Fibroblast of pulmonary artery (primary cell): ENCODE measurements around the gene B3GNT2.
A peak's percentile ranks its signal among the peaks of the same experiment; 100 is the strongest.

Source experiments
- DNase-seq: peaks from one replicate; pipeline ENCODE4 v3.0.0-alpha.2; 2010; ENCODE audit warnings: low read depth
- H3K4me3 ChIP-seq: replicated peaks from 2 replicates; pipeline ENCODE4 v1.5.1; 2011; ENCODE audit warnings: low read depth, mild to moderate bottlenecking, control low read depth, low read length, moderate library complexity
- TF ChIP-seq, protein P1 (sequence below): IDR thresholded peaks from 2 replicates; pipeline ENCODE4 v1.5.1; 2011; ENCODE audit warnings: mild to moderate bottlenecking, control low read depth, low read length, inconsistent platforms; ENCODE audit errors: missing control alignments

The B3GNT2 gene

DNA sequence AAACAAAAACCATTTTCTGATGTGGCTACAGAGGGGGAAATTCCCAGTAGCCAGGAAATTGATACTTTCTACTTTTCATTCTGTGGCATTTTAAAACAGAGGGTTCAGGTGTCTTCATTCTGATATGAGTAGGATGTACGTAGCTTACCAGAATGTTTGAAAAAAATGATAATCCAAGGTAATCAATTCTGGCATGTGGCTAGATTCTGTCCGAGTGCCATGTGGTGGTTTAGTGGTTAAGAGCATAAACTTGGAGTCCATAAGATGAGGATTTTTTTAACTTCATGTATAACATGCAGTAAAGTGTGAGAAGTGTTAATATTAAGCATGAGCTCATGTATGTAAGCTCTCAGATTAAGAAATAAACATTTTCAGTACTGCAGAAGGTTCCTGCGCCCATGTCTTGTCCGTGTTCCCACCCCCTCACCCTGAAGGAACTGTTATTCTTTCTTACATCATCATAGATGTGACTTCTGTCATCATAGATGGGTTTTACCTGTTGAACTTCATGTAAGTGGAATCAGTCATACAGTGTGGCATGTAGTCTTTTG is 4.5 kb downstream of the B3GNT2 start:
- TF ChIP-seq, protein P1, sequence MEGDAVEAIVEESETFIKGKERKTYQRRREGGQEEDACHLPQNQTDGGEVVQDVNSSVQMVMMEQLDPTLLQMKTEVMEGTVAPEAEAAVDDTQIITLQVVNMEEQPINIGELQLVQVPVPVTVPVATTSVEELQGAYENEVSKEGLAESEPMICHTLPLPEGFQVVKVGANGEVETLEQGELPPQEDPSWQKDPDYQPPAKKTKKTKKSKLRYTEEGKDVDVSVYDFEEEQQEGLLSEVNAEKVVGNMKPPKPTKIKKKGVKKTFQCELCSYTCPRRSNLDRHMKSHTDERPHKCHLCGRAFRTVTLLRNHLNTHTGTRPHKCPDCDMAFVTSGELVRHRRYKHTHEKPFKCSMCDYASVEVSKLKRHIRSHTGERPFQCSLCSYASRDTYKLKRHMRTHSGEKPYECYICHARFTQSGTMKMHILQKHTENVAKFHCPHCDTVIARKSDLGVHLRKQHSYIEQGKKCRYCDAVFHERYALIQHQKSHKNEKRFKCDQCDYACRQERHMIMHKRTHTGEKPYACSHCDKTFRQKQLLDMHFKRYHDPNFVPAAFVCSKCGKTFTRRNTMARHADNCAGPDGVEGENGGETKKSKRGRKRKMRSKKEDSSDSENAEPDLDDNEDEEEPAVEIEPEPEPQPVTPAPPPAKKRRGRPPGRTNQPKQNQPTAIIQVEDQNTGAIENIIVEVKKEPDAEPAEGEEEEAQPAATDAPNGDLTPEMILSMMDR = no peak
- H3K4me3 ChIP-seq = no peak overlapping the region
- no peak for DNase-seq

DNA sequence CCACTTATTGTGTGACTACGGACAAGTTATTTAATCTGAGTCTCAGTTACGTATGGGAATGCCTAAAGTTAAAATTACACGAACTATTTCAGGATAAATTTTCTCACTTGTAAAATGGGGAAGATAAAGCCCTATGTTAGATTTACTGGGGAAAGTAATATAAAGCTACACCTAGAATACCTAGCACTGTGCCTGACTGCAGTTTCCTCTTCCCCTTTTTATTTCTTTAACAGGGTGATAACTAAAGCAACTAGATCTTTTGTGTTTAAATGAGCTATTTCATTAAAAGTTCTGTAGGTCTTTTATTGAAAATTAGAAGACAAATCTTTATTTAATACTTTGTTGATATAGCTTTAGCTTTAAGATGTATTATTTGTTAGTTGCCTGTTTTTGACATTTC is 5.0 kb downstream of the B3GNT2 start:
- TF ChIP-seq, protein P1 = no peak
- DNase-seq = no peak
- H3K4me3 ChIP-seq = no peak overlapping the region

DNA sequence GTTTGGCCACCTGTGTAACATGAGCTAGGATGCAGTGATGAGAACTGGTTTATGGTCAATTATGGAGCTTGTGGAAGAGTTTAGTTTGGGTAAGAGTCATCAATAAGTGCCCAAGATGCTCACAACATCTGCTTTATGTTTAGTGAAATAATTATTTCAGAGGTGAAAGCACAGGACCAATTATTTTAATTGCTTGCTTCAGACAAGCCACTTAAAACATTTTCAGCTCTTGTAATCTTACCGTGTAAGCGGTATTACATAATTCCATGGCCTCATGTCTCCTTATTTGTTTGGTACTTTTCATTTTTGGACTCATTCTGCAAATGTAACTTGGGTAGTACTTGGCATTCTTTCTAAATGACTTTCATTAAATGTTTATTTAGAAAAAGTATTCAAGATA is 5.4 kb downstream of the B3GNT2 start:
- H3K4me3 ChIP-seq = no peak overlapping the region
- DNase-seq = peak; percentile 34
- TF ChIP-seq, protein P1 = no peak

DNA sequence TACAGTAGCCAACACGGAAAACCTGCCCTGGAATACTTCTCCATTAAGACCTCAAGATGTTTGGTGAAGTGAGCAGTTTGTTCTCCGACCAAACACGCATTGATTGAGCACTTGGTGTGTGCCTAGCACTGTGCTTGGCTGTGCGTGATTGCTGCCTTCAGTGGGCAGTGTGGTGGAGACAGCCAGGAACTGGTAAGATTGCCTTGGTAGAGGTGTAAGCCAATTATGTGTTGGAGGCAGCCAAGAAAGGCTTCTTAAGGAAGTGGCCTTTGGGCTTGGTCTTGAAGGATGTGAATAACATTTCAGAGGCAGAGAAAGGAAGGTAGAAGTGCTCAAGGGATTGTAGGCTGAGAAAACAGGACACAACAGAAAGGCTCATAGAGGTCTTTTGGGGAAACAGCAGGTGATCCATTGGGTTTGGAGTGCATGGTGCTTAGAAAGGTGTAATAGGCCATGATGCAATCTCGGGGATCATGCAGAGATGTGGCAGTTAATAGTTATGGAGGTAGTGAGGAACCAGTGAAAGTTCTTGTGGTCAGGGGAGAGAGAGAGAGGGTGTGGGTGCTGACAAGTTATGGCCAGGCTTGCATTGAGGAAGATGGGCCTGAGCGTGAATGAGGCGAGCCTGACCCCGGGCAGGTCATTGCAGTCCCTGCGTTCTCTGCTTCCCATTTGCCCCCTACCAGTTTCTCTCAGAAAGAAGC is 6.3 kb downstream of the B3GNT2 start:
- DNase-seq = no peak
- H3K4me3 ChIP-seq = no peak overlapping the region

DNA sequence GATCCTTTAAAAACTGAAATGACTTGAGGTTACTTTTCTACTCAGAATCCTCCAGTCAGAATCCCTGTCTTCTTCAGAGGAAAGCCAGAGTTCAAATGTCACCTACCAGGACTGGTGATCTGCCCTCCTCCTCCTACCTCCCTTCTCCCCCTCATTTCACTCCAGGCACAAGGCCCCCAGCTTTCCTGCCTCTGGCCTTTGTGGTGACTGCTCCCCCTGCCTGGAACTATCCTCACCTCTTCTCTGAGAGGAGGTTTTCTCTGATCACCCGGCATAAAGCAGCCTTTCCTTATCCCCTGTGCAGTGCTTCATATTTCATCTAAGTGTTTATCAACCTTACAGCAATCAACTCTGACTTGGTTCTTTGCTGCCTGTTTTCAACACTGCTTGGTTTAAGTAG is 6.8 kb downstream of the B3GNT2 start:
- no peak for DNase-seq
- H3K4me3 ChIP-seq = no peak overlapping the region
- TF ChIP-seq, protein P1 = no peak

More for the DNA sequence above, 6.3 kb downstream of the B3GNT2 start:
- TF ChIP-seq, protein P1 = no peak

DNA sequence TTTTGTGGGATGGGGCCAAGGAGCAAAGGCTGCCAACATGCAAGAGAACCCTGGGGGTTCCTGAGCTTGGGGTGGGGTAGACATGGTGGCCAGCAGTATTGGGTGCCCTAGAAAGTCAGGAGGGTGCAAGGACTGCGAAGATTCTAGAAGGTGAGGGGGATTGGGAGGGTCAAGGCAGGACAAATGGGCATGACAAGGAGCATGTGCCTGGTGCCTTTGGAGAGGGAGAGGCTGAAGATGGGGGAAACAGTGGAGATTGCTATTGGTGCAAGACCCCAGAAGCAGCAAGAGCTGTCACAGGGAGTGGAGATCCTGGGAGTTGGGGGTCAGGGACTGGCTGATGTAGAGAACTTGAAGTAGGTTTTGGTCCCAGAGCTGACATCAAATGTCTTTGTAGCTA is 7.5 kb downstream of the B3GNT2 start:
- no peak for DNase-seq
- no peak overlapping the region for H3K4me3 ChIP-seq
- TF ChIP-seq, protein P1 = no peak
